GM12892 (cell line): ENCODE measurements around the gene LRRC2.

Experiments
- POLR2A ChIP-seq: IDR thresholded peaks from 2 replicates; pipeline ENCODE4 v1.6.1; 2011; ENCODE audit warnings: low read depth, low read length, control low read depth
- TAF1 ChIP-seq: IDR thresholded peaks from 2 replicates; pipeline ENCODE4 v1.6.1; 2011; ENCODE audit warnings: low read depth, mild to moderate bottlenecking, control low read depth, low read length, borderline replicate concordance

DNA sequence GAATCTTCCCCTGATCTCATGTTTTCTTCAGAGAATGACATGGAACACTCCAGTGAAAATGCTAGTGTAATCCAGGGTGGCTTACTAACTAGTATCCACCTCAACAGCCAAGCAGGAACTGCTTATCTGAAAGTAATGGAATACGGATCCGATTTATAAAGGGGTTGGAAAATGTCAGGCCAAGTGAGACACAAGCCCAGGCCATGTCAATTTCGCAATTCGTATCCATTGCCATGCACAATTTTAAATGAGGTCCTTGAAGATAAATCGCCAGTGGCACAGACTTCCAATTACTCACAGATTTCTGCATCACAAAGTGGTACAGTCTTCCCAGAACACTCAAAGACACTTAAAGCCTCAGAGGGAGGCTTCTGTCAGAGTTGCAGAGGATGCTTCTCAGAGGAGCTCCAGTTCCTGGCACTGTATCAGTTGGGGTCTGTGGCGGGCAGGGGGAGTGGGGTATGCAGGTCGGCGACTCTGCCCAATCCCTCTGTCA, 29.8 kb upstream of the LRRC2 start:
- TF ChIP-seq POLR2A (no peak), TAF1 (no peak)
